CD1c-positive myeloid dendritic cell (primary cell): ENCODE measurements around the gene PTBP3.
"Not testable (repeated sequence)": the region's sequence is repeated elsewhere in the genome, so short reads cannot be mapped to it uniquely, and the experiment has no call there.

Experiments used
- DNase-seq: peaks from one replicate; pipeline ENCODE4 v3.0.0-alpha.2; 2016; ENCODE audit errors: extremely low spot score

Gene PTBP3

DNA sequence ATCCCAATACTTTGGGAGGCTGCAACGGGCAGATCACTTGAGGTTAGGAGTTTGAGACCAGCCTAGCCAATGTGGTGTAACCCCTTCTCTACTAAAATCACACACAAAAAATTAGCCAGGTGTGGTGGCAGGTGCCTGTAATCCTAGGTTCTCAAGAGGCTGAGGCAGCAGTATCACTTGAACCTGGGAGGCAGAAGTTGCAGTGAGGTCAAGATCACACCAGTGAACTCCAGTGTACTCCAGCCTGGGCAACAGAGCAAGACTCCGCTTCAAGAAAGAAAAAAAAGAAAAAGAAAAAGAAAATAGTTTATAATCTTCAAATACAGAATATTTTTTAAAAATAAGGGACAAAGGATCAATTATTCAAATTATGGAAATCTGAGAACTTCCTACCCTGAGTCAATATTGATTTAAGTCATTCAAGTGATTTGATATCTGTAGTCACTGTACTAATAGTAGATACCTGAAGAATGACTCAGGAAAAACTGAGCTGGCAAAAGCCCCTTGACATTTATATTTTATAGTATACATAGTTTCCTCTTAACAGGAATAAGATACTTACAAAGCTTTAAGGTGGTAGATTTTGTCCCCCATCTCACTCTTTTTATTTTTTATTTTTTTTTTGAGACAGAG lies 61.8 kb downstream of the PTBP3 start:
- no peak for DNase-seq

DNA sequence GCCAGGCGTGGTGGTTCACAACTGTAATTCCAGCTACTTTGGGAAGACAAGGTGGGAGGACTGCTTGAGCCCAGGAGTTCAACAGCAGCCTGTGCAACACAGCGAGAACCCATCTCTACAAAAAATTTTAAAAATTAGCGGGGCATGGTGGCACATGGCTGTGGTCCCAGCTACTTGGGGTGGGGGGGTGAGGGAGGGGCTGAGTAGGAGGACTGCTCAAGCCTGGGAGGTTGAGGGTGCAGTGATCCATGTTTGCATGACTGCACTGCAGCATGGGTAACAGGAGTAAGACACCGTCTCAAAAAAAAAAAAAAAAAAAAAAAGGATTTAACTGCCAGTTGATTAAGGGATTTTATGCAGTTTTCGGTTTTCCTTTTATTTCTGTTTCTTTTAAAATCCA lies 65.0 kb downstream of the PTBP3 start:
- no peak for DNase-seq

DNA sequence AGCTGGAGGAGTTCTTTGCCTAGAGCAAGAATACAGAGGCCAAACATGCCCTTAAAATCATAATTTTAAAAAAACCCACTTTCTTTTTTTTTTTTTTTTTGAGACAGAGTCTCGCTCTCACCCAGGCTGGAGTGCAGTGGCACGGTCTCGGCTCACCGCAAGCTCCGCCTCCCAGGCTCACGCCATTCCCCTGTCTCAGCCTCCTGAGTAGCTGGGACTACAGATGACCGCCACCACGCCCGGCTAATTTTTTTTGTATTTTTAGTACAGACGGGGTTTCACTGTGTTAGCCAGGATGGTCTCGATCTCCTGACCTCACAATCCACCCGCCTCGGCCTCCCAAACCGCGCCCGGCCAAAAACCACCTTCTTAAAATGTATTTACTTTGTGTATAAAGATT lies 66.3 kb downstream of the PTBP3 start:
- not testable (repeated sequence) for DNase-seq

DNA sequence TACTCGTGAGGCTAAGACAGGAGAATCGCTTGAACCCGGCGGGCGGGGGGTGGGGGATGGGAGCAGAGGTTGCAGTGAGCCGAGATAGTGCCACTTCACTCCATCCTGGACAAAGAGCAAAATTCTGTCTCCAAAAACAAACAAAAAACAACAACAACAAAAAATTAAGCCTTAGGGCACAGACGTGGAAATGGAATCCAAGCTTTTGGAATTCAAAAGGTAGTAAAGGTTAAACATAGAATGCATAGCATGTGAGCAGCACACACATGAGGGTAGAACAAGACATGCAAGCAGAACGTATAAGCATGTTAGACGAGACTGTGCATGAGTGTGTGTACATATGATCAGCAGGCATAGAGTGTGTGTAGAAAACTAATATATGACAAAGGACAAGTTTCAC lies 68.0 kb downstream of the PTBP3 start:
- no peak for DNase-seq

DNA sequence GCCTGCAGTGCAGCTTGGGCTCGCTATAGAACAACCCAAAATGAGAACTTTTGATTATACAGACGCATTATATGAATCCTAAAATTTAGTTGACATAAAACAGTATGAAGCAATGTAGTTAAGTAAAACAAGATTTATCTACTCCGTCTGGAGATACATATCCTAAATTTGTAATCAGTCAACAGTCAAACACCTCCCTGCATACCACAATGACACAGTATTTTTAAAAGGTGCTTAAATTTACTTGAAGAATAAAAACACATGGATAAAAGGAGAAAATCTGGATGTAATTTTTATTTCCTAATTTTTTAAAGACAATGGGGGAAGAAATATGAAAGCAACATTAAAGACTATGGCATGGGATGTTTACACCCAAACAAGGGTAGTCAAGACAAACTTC lies 70.8 kb downstream of the PTBP3 start:
- no peak for DNase-seq

DNA sequence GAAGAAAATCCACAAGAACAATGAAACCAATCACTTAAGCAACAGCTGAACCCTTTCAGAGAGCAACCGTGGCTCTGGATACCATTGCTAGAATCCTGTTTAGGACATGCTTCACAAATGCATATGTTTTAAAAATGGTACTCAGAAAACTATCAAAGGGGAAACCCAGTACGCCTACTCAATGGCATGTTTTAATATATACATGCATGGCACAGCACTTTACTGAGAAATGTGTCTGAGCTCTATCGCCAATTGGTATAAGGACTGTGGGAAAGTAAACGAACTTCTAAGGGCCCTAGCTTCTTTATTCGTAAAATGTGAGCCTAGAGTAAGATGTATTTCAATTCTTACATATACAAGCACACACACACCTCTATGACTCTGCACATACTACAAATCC lies 72.3 kb downstream of the PTBP3 start:
- no peak for DNase-seq

DNA sequence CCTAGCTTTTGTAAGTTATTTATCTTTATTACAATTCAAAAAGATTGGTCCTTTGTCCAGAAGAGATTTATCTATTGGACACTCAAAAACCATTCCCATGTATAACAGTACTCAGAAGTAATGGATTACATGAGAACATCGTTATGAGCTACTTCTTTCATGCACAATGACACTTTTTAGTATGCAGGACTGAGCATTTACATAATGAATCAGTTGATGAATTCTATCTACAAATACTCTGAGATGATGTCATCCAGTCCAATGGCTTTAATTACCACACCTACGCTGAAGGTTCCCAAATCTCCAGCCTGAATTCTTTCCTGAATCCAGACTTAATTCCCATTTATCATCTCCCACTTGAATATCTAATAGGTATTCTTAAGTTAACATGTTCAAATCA lies 75.3 kb downstream of the PTBP3 start:
- DNase-seq, result no peak

DNA sequence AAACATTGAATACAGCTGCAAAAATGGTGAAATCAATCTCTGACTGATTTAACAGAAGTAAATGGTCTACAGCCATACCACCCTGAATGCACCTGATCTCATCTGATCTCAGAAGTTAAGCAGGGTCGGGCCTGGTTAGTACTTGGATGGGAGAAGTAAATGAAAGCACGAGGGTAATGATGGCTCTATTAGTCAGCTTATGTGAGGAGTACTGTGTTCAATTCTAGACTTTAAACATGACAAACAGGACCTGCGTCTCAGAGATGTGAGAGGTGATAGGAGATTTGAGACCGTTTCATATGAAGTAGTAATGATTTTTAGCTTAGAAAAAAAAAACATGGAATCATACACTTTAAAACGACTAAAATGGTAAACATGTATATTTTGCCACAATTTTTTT lies 81.2 kb downstream of the PTBP3 start:
- no peak for DNase-seq

DNA sequence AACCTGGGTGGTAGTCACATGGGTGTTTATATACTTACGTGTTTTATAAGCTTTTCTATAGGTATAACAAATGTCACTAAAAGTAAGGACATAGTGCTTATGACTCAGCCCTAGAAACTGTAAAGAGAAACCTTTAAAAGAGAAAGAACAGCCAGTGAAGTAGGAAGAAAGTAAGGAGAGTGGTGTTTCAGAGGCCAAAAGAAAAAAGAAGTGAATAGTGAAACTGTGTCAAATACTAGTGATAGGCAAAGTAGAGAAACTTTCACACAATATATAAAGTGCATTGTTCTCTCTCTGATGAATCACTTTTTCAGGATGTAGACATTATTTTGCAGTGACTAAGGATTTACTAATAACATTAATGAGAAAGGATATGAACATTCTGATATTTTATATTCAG lies 84.1 kb downstream of the PTBP3 start:
- DNase-seq, result no peak

DNA sequence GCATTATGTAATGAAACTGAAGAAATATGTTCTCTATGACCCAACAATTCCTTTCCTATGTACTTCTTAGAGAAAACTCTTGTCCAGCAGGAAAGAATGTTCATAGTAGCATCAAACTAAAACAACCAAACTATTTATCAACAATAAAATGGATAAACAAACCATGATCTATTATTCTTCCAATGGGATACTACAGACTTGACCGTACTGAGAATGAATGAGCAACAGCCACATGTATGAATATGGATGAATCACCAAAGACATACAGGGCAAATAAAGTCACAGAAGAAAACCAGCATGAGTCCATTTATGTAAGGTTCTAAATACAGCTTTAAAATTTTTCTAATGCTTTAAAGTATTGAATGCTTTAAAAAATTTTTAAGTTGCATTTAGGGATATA lies 84.7 kb downstream of the PTBP3 start:
- no peak for DNase-seq

DNA sequence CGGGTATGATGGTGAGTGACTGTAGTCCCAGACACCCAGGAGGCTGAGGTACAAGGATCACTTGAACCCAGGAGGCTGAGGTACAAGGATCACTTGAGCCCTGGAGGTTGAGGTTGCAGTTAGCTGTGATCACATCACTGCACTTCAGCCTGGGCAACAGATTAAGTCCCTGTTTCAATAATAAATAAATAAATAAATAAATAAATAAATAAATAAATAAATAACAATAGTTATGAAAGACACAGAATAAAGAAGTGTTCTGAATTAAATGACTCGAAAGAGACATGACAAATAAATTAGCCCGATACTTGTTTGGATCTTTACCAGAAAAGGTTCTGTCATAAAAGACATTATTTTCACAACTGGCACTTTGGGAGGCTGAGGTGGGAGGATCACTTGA lies 86.3 kb downstream of the PTBP3 start:
- DNase-seq, result no peak

DNA sequence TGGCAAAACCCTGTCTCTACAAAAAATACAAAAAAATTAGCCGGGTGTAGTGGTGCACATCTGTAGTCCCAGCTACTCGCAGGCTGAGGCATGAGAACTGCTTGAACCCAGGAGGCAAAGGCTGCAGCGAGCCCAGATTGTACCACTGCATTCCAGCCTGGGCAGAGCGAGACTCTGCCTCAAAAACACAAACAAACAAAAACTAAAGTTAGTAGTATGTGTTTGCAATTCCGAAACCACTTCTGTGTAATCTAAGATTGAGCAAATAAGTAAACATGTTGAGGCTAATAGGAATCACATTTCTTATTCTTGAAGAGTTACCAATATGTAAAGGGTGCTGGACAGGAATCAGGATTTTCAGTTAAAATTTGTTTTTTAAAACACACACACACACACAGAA lies 88.3 kb downstream of the PTBP3 start:
- DNase-seq, result no peak

DNA sequence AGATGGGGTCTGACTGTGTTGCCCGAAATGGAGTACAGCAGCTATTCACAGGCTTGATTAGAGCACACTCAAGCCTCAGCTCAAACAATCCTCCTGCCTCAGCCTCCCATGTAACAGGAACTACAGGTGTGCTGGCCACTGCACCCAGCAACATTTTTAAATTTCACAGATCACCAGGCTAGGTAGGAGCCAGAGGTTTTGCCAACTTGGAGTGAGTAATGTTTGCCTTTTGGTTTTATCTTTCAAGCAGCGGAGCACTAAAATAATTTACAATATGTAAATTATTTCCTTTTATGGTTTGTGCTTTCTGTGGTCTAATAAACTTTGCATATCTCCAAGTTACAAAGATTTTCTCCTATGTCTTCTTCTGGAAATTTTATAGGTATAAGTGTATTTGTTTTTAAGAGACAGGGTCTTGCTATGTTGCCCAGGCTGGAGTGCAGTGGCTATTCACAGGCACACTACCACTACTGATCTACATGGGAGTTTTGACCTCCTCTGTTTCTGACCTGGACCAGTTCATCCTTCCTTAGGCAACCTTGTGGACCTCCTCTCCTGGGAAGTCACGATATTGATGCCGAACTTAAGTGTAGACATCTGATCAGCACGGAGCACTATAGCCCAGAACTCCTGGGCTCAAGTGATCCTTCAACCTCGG lies 91.1 kb downstream of the PTBP3 start:
- no peak for DNase-seq

DNA sequence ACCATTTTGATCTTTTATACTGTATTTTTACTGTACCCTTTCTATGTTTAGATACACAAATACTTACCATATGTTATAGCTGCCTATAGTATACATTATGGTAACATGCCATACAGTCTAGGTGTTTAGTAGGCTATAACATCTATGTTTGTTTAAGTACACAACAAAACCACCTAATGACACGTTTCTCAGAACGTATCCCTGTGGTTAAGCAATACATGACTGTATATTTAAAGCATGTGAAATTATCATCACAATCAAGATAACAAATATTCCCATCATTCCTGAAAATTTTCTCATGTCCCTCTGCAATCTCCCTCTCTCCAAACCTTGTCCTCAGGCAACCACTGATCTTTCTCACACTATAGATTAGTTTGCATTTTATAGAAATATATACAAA lies 91.9 kb downstream of the PTBP3 start:
- no peak for DNase-seq

DNA sequence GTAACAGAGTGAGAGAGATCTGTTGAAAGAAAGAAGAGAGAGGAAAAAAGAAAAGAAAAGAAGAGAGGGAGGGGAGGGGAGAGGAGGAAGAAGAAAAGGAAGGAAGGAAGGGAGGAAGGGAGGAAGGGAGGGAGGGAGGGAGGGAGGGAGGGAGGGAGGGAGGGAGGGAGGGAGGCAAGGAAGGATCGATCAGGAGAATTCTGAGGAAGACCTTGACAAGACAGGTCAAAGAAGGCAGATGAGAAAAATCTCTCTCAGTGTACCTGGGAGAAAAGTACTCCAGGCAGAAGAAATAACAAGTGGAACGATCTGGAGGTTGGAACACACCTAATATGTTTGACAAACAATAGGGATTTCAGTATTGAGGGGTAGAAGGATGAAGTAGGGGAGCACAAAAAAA lies 93.7 kb downstream of the PTBP3 start:
- no peak for DNase-seq

DNA sequence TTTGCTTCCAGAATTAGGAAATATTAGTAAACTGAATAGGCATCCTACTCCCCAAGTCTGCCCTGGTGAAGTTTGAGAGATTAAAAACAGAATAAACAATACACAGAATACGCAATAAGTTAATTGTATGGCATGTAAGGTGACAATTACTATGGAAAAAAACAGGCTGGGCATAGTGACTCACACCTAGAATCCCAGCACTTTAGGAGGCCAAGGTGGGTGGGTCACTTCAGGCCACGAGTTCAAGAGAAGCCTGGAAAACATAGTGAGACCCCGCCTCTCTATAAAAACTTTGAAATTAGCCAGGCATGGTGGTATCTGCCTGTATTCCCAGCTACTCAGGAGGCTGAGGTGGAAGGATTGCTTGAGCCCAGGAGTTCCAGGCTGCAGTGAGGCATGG lies 94.1 kb downstream of the PTBP3 start:
- DNase-seq, result no peak

DNA sequence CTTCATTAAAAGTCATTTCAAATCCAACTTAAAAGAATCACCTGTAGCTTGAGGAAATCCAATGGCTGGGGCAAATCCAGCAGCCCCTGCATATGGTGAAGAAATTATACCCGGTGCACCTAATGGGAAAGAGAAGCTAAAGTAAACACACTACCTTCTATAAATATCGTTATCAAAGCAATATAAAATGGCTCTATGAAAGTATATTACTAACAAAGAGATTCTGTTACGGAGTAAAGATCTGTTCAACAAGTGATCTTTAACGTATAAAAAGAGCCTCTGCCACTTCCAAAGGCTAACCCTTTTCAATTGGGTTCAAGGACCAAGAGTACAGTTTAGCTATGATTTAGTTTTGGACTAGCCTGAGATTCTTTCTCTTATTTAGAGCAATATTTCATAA lies 98.6 kb downstream of the PTBP3 start:
- no peak for DNase-seq

DNA sequence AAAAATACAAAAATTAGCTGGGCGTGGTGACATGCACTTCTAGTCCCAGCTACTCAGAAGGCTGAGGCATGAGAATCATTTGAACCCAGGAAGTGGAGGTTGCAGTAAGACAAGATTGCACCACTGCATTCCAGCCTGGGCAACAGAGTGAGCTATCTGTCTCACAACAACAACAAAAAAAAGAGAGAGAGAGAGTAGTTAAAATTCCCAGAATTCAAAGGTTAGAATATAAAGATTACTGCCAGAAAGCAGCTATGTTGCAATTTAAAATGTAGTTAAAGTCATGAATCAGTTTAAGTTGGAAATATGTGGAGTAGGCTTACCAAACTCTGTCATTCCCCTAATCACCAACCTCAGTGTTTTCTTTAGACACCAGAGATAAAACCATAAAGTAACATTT lies 99.7 kb downstream of the PTBP3 start:
- no peak for DNase-seq

DNA sequence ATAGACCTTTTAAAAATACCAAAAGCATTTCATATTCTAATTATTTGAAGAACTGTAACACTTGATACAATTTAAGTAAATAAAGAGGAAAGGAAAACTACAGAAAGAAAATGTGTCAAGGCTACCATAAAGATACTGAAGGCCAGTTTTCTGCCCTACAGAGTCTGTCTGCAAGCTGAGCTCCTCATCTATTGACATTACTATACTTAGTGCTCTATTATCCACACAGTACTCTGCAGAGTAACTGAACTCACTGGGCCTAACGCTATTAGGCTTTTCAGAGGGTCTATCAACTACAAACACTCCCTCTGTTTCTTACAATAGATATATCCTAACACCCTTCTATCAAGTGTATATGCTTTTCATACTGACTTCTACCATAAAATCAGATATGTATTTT lies 101.2 kb downstream of the PTBP3 start:
- DNase-seq, result no peak

DNA sequence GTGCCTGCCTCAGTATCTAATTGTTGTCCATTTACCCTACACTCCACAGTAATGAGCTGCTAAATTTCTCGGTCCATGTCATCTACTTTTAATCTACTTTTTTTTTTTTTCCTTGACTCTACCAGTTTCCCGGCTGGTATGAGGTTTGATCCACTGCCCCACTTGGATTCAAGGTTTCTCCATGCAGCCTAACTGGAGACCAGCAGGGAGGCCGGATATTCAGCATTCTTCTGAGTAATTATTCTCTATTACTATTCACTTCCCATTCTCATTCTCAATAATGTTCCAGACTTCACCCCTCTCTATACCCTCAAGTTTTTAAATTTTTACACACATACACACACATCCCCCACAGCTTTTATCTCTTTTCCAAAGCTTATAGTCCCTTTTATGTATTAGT lies 107.3 kb downstream of the PTBP3 start:
- DNase-seq, result no peak

DNA sequence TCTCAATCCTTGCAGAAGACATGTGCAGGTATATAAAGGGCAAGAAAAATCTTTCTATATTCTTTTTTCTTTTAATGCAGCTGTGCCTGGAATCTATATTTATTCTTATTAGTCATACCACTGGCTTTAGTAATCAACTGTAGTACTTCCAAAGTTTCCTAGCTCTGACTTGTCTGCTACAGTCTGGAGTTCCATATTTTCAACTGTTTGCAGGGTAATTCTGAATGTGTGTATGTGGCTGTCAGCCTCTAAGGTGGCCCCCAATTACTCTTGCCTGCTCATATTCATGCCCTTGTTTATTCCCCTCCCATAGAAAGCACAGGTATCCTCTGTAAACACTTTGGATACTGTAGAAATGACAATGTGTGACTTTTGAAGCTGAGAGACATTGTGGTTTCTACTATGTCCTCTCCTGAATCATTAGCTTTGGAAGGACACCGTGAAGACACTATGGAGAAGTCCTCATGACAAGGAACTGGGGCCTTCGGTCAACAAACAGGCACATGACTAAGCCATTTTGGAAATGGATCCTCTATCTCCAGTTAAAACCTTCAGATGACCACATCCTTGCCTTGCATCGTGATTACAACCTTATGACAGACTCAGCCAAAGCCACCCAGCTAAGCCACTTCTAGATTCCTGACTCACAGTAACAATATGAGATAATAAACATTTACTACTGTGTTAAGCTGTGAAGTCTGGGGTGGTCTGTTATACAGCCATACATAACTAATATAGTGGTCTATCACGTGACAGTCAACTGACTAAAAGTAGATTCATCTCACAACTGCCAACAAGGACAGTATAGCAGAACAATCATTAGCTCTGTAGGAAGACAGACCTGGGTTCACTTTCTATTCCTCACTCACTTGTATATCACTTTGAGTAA lies 108.8 kb downstream of the PTBP3 start:
- peak; percentile 10 for DNase-seq

DNA sequence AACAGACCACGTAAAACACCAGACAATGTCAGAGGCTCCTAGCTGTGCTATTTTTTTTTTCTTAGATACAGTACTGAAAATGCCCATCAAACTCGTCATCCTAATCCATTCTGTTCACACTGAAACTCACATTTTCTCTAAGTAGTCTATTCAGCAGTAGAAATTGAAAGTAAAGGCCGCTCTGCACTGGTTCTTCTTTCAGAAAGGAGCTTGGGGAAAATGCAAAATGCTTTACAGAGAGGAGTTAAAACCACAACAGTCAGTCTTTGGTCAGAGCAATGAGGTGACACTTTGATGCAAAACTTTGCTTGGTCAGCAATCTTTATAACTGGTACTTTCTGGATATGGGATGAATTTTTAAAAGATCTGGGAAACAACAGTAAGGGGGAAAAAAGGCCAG lies 114.5 kb downstream of the PTBP3 start:
- no peak for DNase-seq

DNA sequence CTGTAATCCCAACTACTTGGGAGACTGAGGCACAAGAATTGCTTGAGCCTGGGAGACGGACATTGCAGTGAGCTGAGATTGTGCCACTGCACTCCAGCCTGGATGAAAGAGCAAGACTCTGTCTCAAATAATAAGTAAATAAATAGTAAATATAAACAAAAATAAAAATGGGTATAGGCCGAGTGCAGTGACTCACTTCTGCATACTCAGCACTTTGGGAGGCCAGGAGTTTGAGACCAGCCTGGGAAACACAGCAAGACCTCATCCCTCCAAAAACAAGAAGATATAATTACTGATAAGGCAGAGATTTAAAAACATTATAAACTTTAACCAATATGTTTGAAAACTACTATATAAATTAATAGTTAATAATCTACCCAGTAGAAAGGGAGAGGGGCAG lies 120.5 kb downstream of the PTBP3 start:
- DNase-seq, result no peak
